ENCODE data around the gene C14orf39.

C14orf39 gene, protein sequence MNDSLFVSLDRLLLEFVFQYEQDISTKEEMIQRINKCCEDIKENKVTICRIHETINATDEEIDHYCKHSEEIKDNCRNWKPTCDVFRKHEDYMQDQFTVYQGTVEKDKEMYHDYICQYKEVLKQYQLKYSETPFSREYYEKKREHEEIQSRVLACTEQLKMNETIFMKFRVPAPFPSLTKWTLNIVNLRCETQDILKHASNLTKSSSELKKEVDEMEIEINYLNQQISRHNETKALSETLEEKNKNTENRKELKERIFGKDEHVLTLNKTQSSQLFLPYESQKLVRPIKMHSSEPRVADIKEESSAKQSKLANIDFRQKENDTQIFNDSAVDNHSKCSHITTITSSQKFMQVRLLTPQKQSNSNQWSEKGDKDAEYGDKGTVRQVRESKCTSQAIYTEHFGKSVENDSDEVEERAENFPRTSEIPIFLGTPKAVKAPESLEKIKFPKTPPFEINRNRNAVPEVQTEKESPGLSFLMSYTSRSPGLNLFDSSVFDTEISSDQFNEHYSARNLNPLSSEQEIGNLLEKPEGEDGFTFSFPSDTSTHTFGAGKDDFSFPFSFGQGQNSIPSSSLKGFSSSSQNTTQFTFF

DNA sequence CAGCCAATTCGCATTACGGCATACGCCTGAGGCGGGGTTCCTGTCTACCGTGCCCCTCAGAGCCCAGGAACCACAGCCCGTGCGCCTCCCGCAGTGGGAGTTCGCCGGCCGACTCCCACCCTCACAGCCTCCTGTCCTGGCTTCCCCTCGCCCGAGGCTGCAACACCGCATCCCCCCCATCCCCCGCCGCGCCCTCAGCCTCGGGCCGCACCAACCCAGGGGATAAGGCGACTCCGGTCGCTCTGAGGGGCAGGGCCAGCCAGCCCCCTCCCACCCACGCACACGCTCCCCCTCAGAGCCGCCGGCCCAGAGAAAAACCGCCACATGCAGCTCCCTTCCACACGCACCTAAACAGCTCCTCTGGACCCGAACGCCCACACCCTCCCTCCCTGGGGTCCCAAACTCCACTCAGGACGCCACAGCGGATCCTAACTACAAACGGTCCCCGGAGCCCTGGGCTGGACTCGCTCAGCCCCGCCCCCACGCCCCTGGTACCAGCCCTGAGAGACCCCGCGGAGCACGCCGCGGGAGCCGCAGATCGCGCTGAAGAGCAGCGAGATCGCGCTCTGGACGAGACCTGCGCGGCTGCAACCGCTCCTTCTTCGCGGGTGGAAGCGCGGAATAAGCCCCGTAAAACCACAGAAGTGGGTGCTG is at the start of gene C14orf39:
Gene C14orf39 (minus strand): TSS at position 466 of the 654 bp plus-strand sequence. CDS start 985 bp downstream, outside the sequence.
- no peak for DNase-seq (ENCODE audit: extremely low spot score)
- POLR2A ChIA-PET: no interaction called here
- TF ChIP-seq ELF4 (IDR thresholded peaks at IDR 0.05) (no peak), SP1 (IDR thresholded peaks at IDR 0.05) (no peak), ARNT (IDR thresholded peaks at IDR 0.05) (no peak), FOXA1 (IDR thresholded peaks at IDR 0.05) (no peak), CTBP1 (IDR thresholded peaks at IDR 0.05; ENCODE audit: borderline replicate concordance) (no peak), FOXM1 (IDR thresholded peaks at IDR 0.05; ENCODE audit: borderline replicate concordance) (no peak), ZNF384 (IDR thresholded peaks at IDR 0.05) (no peak), NFRKB (IDR thresholded peaks at IDR 0.05) (no peak), BHLHE40 (IDR thresholded peaks at IDR 0.05; ENCODE audit: borderline replicate concordance) (no peak), FOXK2 (IDR thresholded peaks at IDR 0.05) (no peak), L3MBTL2 (conservative IDR thresholded peaks at IDR 0.05) (no peak)
- TF ChIP-seq, protein P1, sequence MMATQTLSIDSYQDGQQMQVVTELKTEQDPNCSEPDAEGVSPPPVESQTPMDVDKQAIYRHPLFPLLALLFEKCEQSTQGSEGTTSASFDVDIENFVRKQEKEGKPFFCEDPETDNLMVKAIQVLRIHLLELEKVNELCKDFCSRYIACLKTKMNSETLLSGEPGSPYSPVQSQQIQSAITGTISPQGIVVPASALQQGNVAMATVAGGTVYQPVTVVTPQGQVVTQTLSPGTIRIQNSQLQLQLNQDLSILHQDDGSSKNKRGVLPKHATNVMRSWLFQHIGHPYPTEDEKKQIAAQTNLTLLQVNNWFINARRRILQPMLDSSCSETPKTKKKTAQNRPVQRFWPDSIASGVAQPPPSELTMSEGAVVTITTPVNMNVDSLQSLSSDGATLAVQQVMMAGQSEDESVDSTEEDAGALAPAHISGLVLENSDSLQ (IDR thresholded peaks at IDR 0.05): no peak
- CTCF ChIA-PET: interaction anchor here (0.6 kb wide), 1 partner anchor 136 kb away, joined by 3 read pairs; no protein-coding TSS in a partner anchor

DNA sequence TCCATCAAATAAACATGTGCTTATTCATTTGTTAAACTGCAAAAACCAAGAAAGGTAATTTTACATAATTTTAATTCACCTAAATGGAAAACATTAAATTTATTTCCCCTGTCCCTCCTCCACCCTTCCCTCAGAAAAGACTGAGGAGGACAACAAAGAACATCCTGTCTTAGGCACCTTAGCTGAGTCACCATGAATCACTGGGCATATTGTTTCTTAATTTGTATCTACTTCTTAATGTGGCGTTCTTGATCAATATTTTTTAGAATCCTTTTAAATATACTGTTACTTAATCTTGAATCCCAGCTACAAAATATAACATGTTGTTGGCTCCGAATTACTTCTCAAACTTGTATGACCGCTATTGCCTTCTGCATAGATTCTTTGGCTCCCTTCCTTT is 46.6 kb upstream of the C14orf39 start:
- CTCF ChIA-PET: no interaction called here
- no peak for DNase-seq (ENCODE audit: extremely low spot score)
- POLR2A ChIA-PET: no interaction called here
- TF ChIP-seq ARNT (IDR thresholded peaks at IDR 0.05): no peak
- no peak for TF ChIP-seq TARDBP (IDR thresholded peaks at IDR 0.05)
- no peak for TF ChIP-seq FOXM1 (IDR thresholded peaks at IDR 0.05; ENCODE audit: borderline replicate concordance)
- TF ChIP-seq, protein P1 (IDR thresholded peaks at IDR 0.05): no peak
- TF ChIP-seq SUZ12 (IDR thresholded peaks at IDR 0.05): no peak
- no peak for TF ChIP-seq NFRKB (IDR thresholded peaks at IDR 0.05)
- TF ChIP-seq HDGF (IDR thresholded peaks at IDR 0.05; ENCODE audit: borderline replicate concordance): no peak
- no peak for TF ChIP-seq FOXA1 (IDR thresholded peaks at IDR 0.05)
- TF ChIP-seq SP1 (IDR thresholded peaks at IDR 0.05): no peak
- no peak for TF ChIP-seq ELF4 (IDR thresholded peaks at IDR 0.05)
- TF ChIP-seq FOXK2 (IDR thresholded peaks at IDR 0.05): no peak

DNA sequence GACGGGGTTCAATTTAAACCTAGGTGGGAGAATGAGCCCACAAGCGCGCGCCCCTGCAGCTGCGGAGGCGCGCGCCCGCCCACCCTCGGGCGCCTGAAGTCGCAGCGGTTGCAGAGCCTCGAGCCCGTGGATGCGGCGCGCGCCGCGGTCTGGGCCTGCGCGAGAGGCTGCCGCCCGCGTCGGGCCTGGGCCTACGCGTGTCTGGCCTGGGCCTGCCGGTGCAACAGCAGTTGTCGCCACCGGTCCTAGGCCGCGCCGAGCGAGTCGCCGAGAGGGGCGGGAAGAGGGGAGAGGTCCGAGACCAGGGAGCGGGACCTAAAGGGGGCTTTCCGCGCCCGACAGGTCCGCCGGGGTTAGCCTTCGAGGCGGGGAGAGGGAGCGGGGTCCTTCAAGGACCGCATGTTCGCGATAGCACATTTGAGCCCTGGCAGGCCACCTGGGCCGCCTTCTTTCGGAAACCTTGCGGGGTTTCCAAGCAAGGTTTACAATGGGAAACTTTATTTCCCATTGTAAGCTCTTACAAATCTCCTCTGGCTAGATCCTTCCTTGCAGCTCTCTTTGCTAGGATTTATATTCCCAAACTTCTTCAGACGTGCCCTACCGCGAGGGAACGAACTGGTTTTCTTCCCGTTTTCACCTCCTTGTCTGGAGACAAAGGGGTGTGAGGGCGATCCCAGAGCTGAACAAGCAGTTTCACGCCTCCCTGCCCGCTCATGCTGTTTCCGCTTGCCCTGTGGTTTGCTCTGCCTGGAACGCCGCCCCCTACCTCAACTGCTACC is 29.8 kb upstream of the C14orf39 start:
- ChIA-PET CTCF (interaction anchor here (1.0 to 1.2 kb wide), 2 partner anchors 22 to 26 kb away, joined by 3 read pairs; no protein-coding TSS in a partner anchor), POLR2A (interaction anchor here (1.2 kb wide), 1 partner anchor 9 kb away, joined by 3 read pairs; no protein-coding TSS in a partner anchor)
- no peak for DNase-seq (ENCODE audit: extremely low spot score)
- no peak for TF ChIP-seq FOXK2 (IDR thresholded peaks at IDR 0.05)
- no peak for TF ChIP-seq ELF4 (IDR thresholded peaks at IDR 0.05)
- TF ChIP-seq TARDBP (IDR thresholded peaks at IDR 0.05): no peak
- no peak for TF ChIP-seq ARNT (IDR thresholded peaks at IDR 0.05)
- TF ChIP-seq, protein P1 (IDR thresholded peaks at IDR 0.05): no peak
- no peak for TF ChIP-seq ZNF384 (IDR thresholded peaks at IDR 0.05)
- no peak for TF ChIP-seq NFRKB (IDR thresholded peaks at IDR 0.05)
- TF ChIP-seq SP1 (IDR thresholded peaks at IDR 0.05): no peak
- no peak for TF ChIP-seq L3MBTL2 (conservative IDR thresholded peaks at IDR 0.05)
- no peak for TF ChIP-seq HDGF (IDR thresholded peaks at IDR 0.05; ENCODE audit: borderline replicate concordance)
- no peak for TF ChIP-seq FOXM1 (IDR thresholded peaks at IDR 0.05; ENCODE audit: borderline replicate concordance)

DNA sequence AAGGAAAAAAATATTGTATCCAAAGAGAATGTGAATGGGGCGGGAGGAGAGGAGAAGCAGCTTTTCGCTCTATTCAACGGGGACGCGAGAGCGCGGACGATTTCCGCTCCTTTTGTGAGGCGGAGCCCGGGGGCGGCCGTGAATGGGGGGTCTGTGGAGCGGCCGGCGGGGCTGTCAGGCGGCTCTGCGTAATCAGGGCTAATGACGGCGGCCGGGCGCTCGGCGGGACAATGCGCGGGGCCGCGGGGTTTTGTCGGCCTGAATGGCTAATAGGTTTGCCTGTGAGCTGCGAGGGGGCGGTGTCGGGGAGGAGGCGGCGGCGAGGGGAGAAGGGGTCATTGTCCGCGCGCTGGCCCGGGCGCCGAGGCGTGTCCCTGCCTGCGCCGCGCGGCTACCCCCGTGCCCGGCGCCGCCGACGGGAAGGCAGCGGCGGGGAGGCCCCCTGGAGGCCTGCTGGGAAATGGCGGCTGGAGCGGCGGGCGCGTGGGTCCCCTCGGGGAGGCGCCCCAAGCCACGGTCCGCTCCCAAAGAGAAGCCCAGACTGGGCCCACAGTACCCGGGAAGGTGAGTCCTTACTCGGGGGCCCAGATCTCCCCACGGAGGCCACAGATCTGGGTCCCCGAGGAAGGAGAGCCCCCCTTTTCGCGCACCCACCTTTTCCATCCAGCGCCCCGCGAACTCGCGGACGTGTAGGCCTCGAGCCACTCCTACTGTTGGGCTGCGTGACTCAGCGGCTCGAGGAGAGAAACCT is 29.1 kb upstream of the C14orf39 start:
- DNase-seq (ENCODE audit: extremely low spot score): peak; percentile 74
- POLR2A ChIA-PET: interaction anchor here (0.6 to 1.2 kb wide), 2 partner anchors 9 to 266 kb away, joined by 3 read pairs; partner anchors contain the start of gene PPM1A
- CTCF ChIA-PET: interaction anchor here (1.1 to 1.5 kb wide), 3 partner anchors 22 to 184 kb away, joined by 3 to 5 read pairs (median 3); no protein-coding TSS in a partner anchor
- TF ChIP-seq TARDBP (IDR thresholded peaks at IDR 0.05) (no peak), FOXA1 (IDR thresholded peaks at IDR 0.05) (no peak), SUZ12 (IDR thresholded peaks at IDR 0.05) (no peak), L3MBTL2 (conservative IDR thresholded peaks at IDR 0.05) (no peak), ZNF384 (IDR thresholded peaks at IDR 0.05) (no peak), HDGF (IDR thresholded peaks at IDR 0.05; ENCODE audit: borderline replicate concordance) (no peak), SP1 (IDR thresholded peaks at IDR 0.05) (no peak), NFRKB (IDR thresholded peaks at IDR 0.05) (no peak), ARNT (IDR thresholded peaks at IDR 0.05) (no peak), FOXK2 (IDR thresholded peaks at IDR 0.05) (no peak), BHLHE40 (IDR thresholded peaks at IDR 0.05; ENCODE audit: borderline replicate concordance) (no peak), CTBP1 (IDR thresholded peaks at IDR 0.05; ENCODE audit: borderline replicate concordance) (no peak), FOXM1 (IDR thresholded peaks at IDR 0.05; ENCODE audit: borderline replicate concordance) (no peak), ELF4 (IDR thresholded peaks at IDR 0.05) (no peak), LEF1 (IDR thresholded peaks at IDR 0.05; ENCODE audit: borderline replicate concordance) (no peak)
- TF ChIP-seq, protein P1 (IDR thresholded peaks at IDR 0.05): no peak

Data from HEK293T (cell line).